ENCODE results near the gene HIPK2.

- TF ChIP-seq CTCF (IDR thresholded peaks at IDR 0.05): no peak
- no peak for TF ChIP-seq POLR2A (IDR thresholded peaks at IDR 0.05)
- TF ChIP-seq EP300 (IDR thresholded peaks at IDR 0.05): no peak
- TF ChIP-seq POLR2AphosphoS5 (IDR thresholded peaks at IDR 0.05): no peak
Observed at GRCh38 chr7:139640681-139641080, 137.1 kb downstream of the HIPK2 start.
